Endothelial cell of umbilical vein (primary cell): ENCODE results near the gene ZDHHC18. TPM values are rescaled to one million over a fixed set of nuclear protein-coding genes. Genes with fewer than 3 reads are reported as not detected.
"Not testable (repeated sequence)": the region's sequence is repeated elsewhere in the genome, so short reads cannot be mapped to it uniquely, and the experiment has no call there.

ENCODE experiments used
- BruUV-seq: library from RNA; stranded (reverse); fragments of 400-500 nt; replicated peaks from 2 replicates; lab custom pipeline; 2021; lab: Mats Ljungman, UMichigan
- CTCF ChIA-PET: fragments of 300-600, 350-600 bp; sonication (Branson Sonifier 250); formaldehyde crosslinking; loops from one replicate; lab custom pipeline; 2021; ENCODE audit warnings: antibody characterized with exemption, inconsistent platforms; lab: Charles Lee
- POLR2A ChIA-PET: fragments of 300-600, 350-600 bp; sonication (Branson Sonifier 250); formaldehyde crosslinking; loops from one replicate; lab custom pipeline; 2021; ENCODE audit warnings: antibody characterized with exemption, inconsistent platforms; lab: Charles Lee
- DNase-seq: peaks from one replicate; pipeline ENCODE4 v3.0.0-alpha.2; 2011; ENCODE audit warnings: low read depth, low spot score
- FAIRE-seq: peaks from 2 replicates; lab custom pipeline; 2011; peaks lifted over from hg19 to GRCh38; lab: Jason Lieb, UNC
- H2AFZ ChIP-seq: 2 replicates; pipeline ENCODE4 v1.6.0; 2012; ENCODE audit warnings: low read depth, low read length, control low read depth, inconsistent platforms
- H3K27ac ChIP-seq: 2 replicates; pipeline ENCODE4 v1.5.1; 2011; ENCODE audit warnings: low read depth, mild to moderate bottlenecking, control low read depth, low read length, moderate library complexity; ENCODE audit not compliant: insufficient read depth
- H3K27me3 ChIP-seq, 2 experiments: 2 replicates each; pipeline versions ENCODE4 v1.6.0 to v1.6.1; 2011; ENCODE audit warnings: low read length in 2 of 2, mixed read lengths in 1 of 2; ENCODE audit not compliant: control insufficient read depth in 2 of 2, insufficient read depth in 2 of 2
- H3K36me3 ChIP-seq, 2 experiments: 2 replicates in 1 of 2; 3 replicates in 1 of 2; pipeline ENCODE4 v1.5.1; 2011; ENCODE audit warnings: low read length in 2 of 2, mild to moderate bottlenecking in 1 of 2, moderate library complexity in 1 of 2; ENCODE audit not compliant: control insufficient read depth in 2 of 2, insufficient read depth in 2 of 2; ENCODE audit errors: extremely low read depth in 1 of 2
- H3K4me1 ChIP-seq: 3 replicates; pipeline ENCODE4 v1.5.1; 2011; ENCODE audit warnings: mild to moderate bottlenecking, low read length; ENCODE audit not compliant: control insufficient read depth, insufficient read depth; ENCODE audit errors: extremely low read depth
- H3K4me2 ChIP-seq: 2 replicates; pipeline ENCODE4 v1.6.1; 2011; ENCODE audit warnings: low read length, control low read depth, mixed read lengths; ENCODE audit not compliant: insufficient read depth
- H3K4me3 ChIP-seq, 3 experiments: fragments of 200-600 bp in 1 of 3; sonication (generic), shearing (Covaris generic) in 1 of 3; replicated peaks in 1 of 3; 2 replicates each; pipeline ENCODE4 v1.5.1; 2011 to 2016; ENCODE audit warnings: control low read depth in 3 of 3, low read length in 3 of 3, mild to moderate bottlenecking in 2 of 3, inconsistent platforms in 1 of 3, low read depth in 1 of 3, moderate library complexity in 1 of 3; ENCODE audit not compliant: insufficient read depth in 1 of 3
- H3K79me2 ChIP-seq: 2 replicates; pipeline ENCODE4 v1.6.0; 2012; ENCODE audit warnings: low read length, inconsistent platforms; ENCODE audit not compliant: control insufficient read depth, insufficient read depth
- H3K9ac ChIP-seq: replicated peaks from 2 replicates; pipeline ENCODE3; 2011; ENCODE audit warnings: low read length, control low read depth; ENCODE audit not compliant: insufficient read depth; ENCODE audit errors: extremely low read depth
- H3K9me1 ChIP-seq: replicated peaks from 3 replicates; pipeline ENCODE4 v1.6.0; 2011; ENCODE audit warnings: mild to moderate bottlenecking, low read length; ENCODE audit not compliant: control insufficient read depth, insufficient read depth; ENCODE audit errors: extremely low read depth
- H3K9me3 ChIP-seq: replicated peaks from 2 replicates; pipeline ENCODE4 v1.5.1; 2012; ENCODE audit warnings: low read length, inconsistent platforms; ENCODE audit not compliant: control insufficient read depth, insufficient read depth
- H4K20me1 ChIP-seq: replicated peaks from 2 replicates; pipeline ENCODE3; 2011; ENCODE audit warnings: mild to moderate bottlenecking, low read length; ENCODE audit not compliant: control insufficient read depth, insufficient read depth; ENCODE audit errors: extremely low read depth
- CTCF ChIP-seq, 2 donors: IDR thresholded peaks; 1 replicate in 1 of 2; 2 replicates in 1 of 2; pipeline ENCODE4 v1.5.1; 2011; ENCODE audit warnings: low read length in 2 of 2, mild to moderate bottlenecking in 2 of 2, moderate library complexity in 2 of 2, control low read depth in 1 of 2, inconsistent platforms in 1 of 2, low read depth in 1 of 2; ENCODE audit not compliant: insufficient read depth in 1 of 2; ENCODE audit errors: extremely low read depth in 1 of 2
- FOS ChIP-seq: IDR thresholded peaks from 2 replicates; pipeline ENCODE4 v1.6.1; 2011; ENCODE audit warnings: mild to moderate bottlenecking, low read length, moderate library complexity, borderline replicate concordance; ENCODE audit not compliant: insufficient read depth
- JUN ChIP-seq: IDR thresholded peaks from 2 replicates; pipeline ENCODE4 v1.6.1; 2011; ENCODE audit warnings: borderline replicate concordance, low read depth; ENCODE audit not compliant: insufficient read length, insufficient read depth
- MYC ChIP-seq: IDR thresholded peaks from one replicate; pipeline ENCODE4 v1.6.1; 2011; ENCODE audit warnings: mild to moderate bottlenecking, low read depth, low read length
- POLR2AphosphoS5 ChIP-seq: IDR thresholded peaks from 2 replicates; pipeline ENCODE4 v1.6.1; 2012; ENCODE audit warnings: low read depth, mild to moderate bottlenecking, control low read depth, low read length, moderate library complexity; ENCODE audit not compliant: insufficient read depth
- dilution Hi-C: fragments of 300-500 bp; cut with MboI; formaldehyde crosslinking; loops from one replicate; pipeline ENCODE4 v1.15.0; 2019; ENCODE audit warnings: low sequenced_read_pairs; ENCODE audit not compliant: extremely low pct_ligation_motif_present
- intact Hi-C: fragments of 100-400 bp; cut with micrococcal nuclease; formaldehyde crosslinking; loops from one replicate; pipeline ENCODE4 v1.10.0; 2022
- polyA plus RNA-seq, 4 experiments: library from polyadenylated mRNA; depleted of rRNA in 3 of 4; stranded (reverse) in 3 of 4; unstranded in 1 of 4; fragments of >200 nt; gene quantifications; 2 replicates each; pipeline versions ENCODE4 v1.2.1 to v1.2.3, GENCODE V29; 2011 to 2012; ENCODE audit warnings: missing spikeins in 1 of 4
- total RNA-seq: library from RNA; stranded (reverse); gene quantifications from 2 replicates; pipeline ENCODE4 v1.2.3, GENCODE V29; 2021

The ZDHHC18 gene
- total and polyA plus RNA-seq, 2 donors (not counting 3 experiments of a cell fraction or from before 2014, with no cell fraction given) = 25.2 to 48.2 TPM

GRCh38 chr1:26879793-26880192, 53.3 kb downstream of the ZDHHC18 start:
- ChIA-PET POLR2A (no interaction called here), CTCF (interaction anchor here (1.3 to 4.5 kb wide), 5 partner anchors 30 to 278 kb away, joined by 3 to 45 read pairs (median 27); no protein-coding TSS in a partner anchor)
- Histone ChIP-seq H3K27me3 (no peaks in the 10 kb centered on the region), H3K9me1 (no peaks in the 10 kb centered on the region), H3K9me3 (no peaks in the 10 kb centered on the region), H3K4me2 (no peak overlapping the region), H3K9ac (no peak overlapping the region), H3K79me2 (no peaks in the 10 kb centered on the region), H3K4me1 (no peaks in the 10 kb centered on the region), H2AFZ (no peak overlapping the region), H3K27ac (no peak overlapping the region), H3K36me3 (peaks cover 17 to 40% of the 10 kb centered on the region in 2 experiments), H4K20me1 (no peaks in the 10 kb centered on the region), H3K4me3 (no peak overlapping the region)
- dilution Hi-C loops = no loop called here
- TF ChIP-seq FOS (no peak), MYC (no peak), JUN (no peak), CTCF (IDR thresholded peaks at IDR 0.05; ENCODE audit: extremely low read depth in 1 of 2, insufficient read depth in 1 of 2, low read depth in 1 of 2, low read length in 2 of 2) (no peak), POLR2AphosphoS5 (no peak)
- intact Hi-C loops = no loop called here
- no TSS peak for BruUV-seq
- no peak for DNase-seq
- FAIRE-seq = no peak

GRCh38 chr1:26881611-26882010, 55.1 kb downstream of the ZDHHC18 start:
- H3K4me1 ChIP-seq, DNase-seq, H3K4me3 ChIP-seq, intact Hi-C loops, H2AFZ ChIP-seq, H3K27ac ChIP-seq, H4K20me1 ChIP-seq, FAIRE-seq, H3K79me2 ChIP-seq, POLR2A ChIA-PET, dilution Hi-C loops, H3K27me3 ChIP-seq, H3K4me2 ChIP-seq, H3K9me3 ChIP-seq, H3K9ac ChIP-seq, H3K9me1 ChIP-seq, BruUV-seq: not testable (repeated sequence)
- H3K36me3 ChIP-seq = peaks cover 23 to 48% of the 10 kb centered on the region in 2 experiments
- CTCF ChIA-PET = interaction anchor here (0.9 to 2.4 kb wide), 7 partner anchors 9 to 279 kb away, joined by 3 to 13 read pairs (median 4); partner anchors contain the start of gene GPN2
